Neural crest cell (in vitro differentiated cells): Measurements from ENCODE around the gene ATP5F1E. TPM values are rescaled to one million over a fixed set of nuclear protein-coding genes. Genes with fewer than 3 reads are reported as not detected.
A peak's percentile ranks its signal among the peaks of the same experiment; 100 is the strongest.

ENCODE experiments used
- DNase-seq: peaks from one replicate; pipeline ENCODE4 v3.0.0; 2021; ENCODE audit warnings: low read depth, mixed read lengths, low spot score
- H3K27ac Mint-ChIP-seq: one replicate; pipeline ENCODE4 v1.8.0; 2021; ENCODE audit warnings: mild to moderate bottlenecking, mixed read lengths; ENCODE audit not compliant: unreplicated experiment
- H3K27me3 Mint-ChIP-seq: 2 replicates; pipeline ENCODE4 v1.8.0; 2021; ENCODE audit warnings: low read depth, mild to moderate bottlenecking, mixed read lengths
- H3K36me3 Mint-ChIP-seq: 2 replicates; pipeline ENCODE4 v1.8.0; 2021; ENCODE audit warnings: low read depth, mild to moderate bottlenecking, mixed read lengths
- H3K4me1 Mint-ChIP-seq: 2 replicates; pipeline ENCODE4 v1.8.0; 2021; ENCODE audit warnings: mixed read lengths
- H3K4me3 Mint-ChIP-seq: one replicate; pipeline ENCODE4 v1.8.0; 2021; ENCODE audit warnings: mild to moderate bottlenecking, mixed read lengths
- H3K9me3 Mint-ChIP-seq: 2 replicates; pipeline ENCODE4 v1.8.0; 2021; ENCODE audit warnings: mixed read lengths
- CTCF ChIP-seq: fragments of 200-600 bp; sonication (generic); conservative IDR thresholded peaks from 2 replicates; pipeline ENCODE4 v1.5.0; 2021; ENCODE audit warnings: antibody characterized with exemption, mild to moderate bottlenecking
- total RNA-seq: library from RNA; stranded (reverse); gene quantifications from 2 replicates; pipeline ENCODE4 v1.2.1, GENCODE V29; 2021

The ATP5F1E gene
- total RNA-seq, 1 donor from 2014 or later = 66.0 TPM

GRCh38 chr20:59004763-59005522, 27.2 kb downstream of the ATP5F1E start:
- H3K27me3 Mint-ChIP-seq = no peaks in the 10 kb centered on the region
- no peak overlapping the region for H3K4me3 Mint-ChIP-seq
- no peak for DNase-seq
- no peak overlapping the region for H3K27ac Mint-ChIP-seq
- H3K4me1 Mint-ChIP-seq = peaks cover 32% of the 10 kb centered on the region
- no peaks in the 10 kb centered on the region for H3K9me3 Mint-ChIP-seq
- no peaks in the 10 kb centered on the region for H3K36me3 Mint-ChIP-seq
- TF ChIP-seq CTCF = no peak

- Mint-ChIP-seq H3K27me3 (no peaks in the 10 kb centered on the region), H3K4me1 (peaks cover 27% of the 10 kb centered on the region), H3K27ac (no peak overlapping the region), H3K4me3 (peak overlapping the region; percentile 47), H3K36me3 (no peaks in the 10 kb centered on the region), H3K9me3 (no peaks in the 10 kb centered on the region)
- TF ChIP-seq CTCF = no peak
- DNase-seq = no peak
Measured at GRCh38 chr20:59004493-59004762, 27.7 kb downstream of the ATP5F1E start.

- no peak for DNase-seq
- Mint-ChIP-seq H3K4me1 (peaks cover 23% of the 10 kb centered on the region), H3K27ac (no peak overlapping the region), H3K4me3 (peak overlapping the region; percentile 47), H3K9me3 (no peaks in the 10 kb centered on the region), H3K36me3 (no peaks in the 10 kb centered on the region), H3K27me3 (no peaks in the 10 kb centered on the region)
- TF ChIP-seq CTCF = no peak
Measured at GRCh38 chr20:59003836-59004492, 28.2 kb downstream of the ATP5F1E start.

DNA sequence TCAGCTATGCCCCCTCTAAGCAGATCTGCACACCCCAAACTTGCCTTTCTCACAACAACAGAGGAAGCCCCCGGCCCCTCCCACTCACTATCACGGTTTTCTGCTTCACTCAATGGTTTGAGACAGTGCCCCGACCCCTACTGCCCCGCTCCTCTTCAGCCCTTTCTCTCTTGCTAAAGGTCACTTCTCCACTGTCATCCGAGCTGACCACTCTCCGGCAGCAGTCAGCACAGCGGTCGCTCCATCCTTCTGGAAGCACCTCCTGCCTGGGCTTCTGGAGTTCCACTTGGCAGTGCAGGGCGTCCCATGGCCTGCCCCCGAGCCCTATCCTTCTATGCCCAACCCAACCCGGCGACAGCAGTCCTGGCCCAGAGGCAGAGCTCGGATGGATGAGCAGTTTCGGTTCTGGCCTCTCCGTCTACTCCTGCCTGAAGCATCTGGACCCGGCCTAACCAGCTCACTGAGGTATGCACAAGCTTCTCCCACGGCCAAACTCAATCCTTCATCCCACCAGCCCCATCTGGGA, 29.2 kb downstream of the ATP5F1E start:
- no peaks in the 10 kb centered on the region for H3K9me3 Mint-ChIP-seq
- peaks cover 19% of the 10 kb centered on the region for H3K4me1 Mint-ChIP-seq
- H3K4me3 Mint-ChIP-seq = peak overlapping the region; percentile 4
- TF ChIP-seq CTCF = no peak
- no peaks in the 10 kb centered on the region for H3K36me3 Mint-ChIP-seq
- H3K27me3 Mint-ChIP-seq = no peaks in the 10 kb centered on the region
- peak overlapping the region; percentile 61 for H3K27ac Mint-ChIP-seq
- no peak for DNase-seq

- DNase-seq = no peak
- Mint-ChIP-seq H3K27me3 (no peaks in the 10 kb centered on the region), H3K4me1 (peaks cover 19% of the 10 kb centered on the region), H3K27ac (no peak overlapping the region), H3K36me3 (no peaks in the 10 kb centered on the region), H3K4me3 (no peak overlapping the region), H3K9me3 (no peaks in the 10 kb centered on the region)
- no peak for TF ChIP-seq CTCF
Measured at GRCh38 chr20:59002388-59002787, 29.7 kb downstream of the ATP5F1E start.
